DMS53 treated with DMSO at 0.1 percent for 48 hours (cell line): Measurements from ENCODE around the gene MAP1A.
A peak's percentile ranks its signal among the peaks of the same experiment; 100 is the strongest.

ENCODE experiments used
- DNase-seq: peaks from one replicate; lab custom pipeline; 2025; ENCODE audit not compliant: unreplicated experiment; lab: John Stamatoyannopoulos, UW

MAP1A gene

DNA sequence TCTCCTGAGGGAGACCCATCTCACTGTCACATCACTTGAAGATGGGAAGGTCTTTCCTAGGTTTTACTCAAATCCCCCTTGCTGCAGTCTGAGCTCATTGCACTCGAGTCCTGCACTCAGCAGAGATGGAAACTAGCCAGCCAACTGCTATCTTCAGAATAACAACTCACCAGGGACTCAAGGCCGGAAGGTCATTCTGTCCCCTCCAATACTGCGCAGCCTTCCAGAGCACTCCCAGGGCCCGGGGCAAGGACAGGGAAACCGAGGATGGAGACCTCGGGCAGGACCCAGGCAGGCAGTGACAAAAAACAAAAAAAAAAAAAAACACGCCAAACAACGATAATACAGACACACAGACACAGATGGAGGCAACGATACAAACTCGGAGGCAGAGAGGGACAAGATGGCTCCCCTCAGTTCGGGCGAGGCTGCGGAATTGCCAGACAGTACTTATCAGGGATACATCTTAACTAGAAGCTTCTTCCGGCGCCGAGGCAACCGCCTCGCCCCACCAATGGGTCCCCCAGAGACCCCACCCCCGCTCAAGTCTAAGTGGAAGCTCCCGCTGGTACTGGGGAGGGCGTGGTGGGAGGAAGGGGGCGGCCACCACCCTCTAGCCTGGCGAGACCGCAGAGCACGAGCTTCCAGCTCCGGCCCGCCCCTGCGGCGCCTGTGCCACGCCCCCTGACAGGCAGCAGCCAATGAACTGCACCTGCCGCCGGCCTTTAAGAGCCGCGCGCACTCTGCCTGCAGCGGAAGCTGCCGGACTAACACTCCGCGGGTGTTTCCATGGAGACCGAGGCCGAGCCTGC lies 7.0 kb upstream of the MAP1A start:
- DNase-seq = peak; percentile 95

DNA sequence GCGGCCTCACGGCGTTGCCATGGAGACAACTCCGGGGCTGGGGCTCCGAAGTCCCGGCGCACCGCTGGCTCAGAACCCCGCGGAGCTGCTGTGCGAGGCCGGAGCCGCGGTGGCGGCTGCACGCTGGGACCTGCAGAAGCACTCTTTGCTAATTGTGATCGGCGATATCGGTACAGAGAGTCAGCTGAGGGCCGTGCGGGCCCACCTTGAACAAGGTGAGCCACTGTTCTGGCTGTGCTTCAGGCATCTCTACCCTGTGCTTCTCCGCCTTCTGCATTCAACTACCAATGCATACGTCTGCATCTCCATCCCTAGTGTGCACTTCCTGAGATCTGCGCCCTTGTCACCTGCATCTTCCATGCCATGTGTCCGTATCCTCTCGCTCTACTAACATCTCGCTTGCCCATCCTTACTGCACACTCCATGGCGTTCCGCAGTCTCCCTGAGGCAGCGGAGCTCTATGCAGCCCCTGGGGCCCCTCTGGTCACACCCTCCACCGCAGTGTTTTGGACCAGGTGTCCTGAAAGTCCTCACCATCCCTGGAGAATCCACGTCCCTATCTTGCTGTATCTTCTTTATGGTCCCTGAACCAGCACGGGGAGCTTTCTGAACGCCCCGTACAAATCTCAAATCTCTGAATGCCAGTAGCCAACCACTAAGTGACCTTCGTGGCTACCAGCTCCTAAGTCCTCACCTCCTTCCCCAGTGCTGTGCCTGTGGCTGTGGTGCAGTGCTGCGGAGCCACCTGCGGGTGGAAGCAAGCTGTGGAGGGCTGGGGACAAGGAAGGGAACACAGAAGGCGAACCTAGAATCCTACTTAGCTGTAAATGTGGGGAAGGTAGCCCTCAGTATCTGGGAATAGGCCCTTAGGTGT lies 6.2 kb upstream of the MAP1A start:
- peak; percentile 59 for DNase-seq

GRCh38 chr15:43513550-43513949 lies 3.9 kb upstream of the MAP1A start:
- no peak for DNase-seq

DNA sequence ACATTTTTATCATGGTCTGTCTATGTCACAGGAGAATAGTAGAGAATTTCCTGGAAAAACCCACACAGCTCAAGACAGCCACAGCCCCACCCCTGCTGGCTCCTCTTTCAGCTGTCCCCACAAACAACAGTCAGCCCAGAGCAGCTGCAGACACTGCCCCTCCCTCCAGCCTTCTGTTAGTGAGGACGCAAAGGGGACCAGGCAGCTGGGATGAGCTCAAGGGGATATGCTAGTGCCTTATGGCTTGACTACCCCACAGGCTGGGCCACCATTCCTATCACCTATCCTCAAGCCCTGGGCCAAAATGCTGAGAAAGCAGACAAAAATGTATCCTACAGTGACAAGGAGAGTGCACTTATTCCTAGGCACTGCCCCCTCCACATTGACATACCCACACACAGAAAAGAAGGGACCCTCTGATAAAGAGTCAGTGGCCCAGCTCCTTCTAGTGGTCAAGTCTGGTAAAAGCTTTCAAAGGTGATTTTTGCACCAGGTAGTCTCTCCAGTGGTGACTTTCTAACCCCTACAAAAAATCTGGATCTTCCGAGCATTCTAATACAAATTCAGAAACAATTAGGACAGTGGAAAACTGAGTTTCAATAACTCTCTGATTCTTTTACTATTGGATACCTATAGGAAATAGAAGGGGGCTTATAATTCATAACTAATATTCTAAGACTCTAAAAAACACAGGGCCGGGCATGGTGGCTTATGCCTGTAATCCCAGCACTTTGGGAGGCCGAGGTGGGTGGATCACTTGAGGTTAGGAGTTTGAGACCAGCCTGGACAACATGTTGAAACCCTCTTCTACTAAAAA lies 3.0 kb upstream of the MAP1A start:
- no peak for DNase-seq

DNA sequence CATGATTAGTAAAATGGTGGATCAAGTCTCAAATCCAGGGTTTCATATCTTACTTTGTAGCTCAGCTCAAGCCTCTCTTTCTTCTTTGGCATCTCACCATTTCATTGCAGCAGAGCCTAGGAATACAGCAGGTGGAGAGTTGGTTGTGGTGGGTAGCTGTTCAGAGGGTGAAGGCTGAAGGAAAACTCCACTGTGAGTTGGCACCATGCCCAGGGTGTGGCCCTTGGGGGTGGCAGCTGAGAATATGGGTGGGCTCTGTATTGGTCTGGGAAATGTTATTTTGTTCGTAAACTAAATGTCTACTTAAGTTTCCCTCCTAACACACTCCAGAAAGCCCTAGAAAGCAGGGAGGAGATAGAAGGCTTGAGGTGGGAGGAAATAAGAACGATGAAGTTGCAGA lies 1.7 kb upstream of the MAP1A start:
- DNase-seq = no peak

DNA sequence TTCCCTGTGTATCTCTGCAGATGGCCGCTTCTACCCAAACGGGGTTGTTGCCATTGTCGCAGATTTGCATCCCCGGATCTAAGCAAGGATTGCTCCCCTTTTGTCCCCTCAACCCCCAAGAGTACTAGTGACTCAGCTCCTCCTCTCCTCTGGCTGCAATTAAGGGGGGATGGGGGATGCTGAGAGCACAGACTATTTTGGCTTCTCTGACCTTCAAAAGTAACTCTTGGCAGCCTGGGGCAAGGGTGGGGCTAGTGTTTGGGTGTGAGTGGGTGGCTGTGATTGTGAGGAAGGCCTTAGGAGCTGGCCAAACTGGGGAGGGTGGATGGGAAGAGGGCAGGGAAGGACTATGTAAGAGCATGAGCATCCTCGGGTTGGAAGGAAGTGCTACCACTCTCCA lies 1.2 kb upstream of the MAP1A start:
- DNase-seq = no peak

DNA sequence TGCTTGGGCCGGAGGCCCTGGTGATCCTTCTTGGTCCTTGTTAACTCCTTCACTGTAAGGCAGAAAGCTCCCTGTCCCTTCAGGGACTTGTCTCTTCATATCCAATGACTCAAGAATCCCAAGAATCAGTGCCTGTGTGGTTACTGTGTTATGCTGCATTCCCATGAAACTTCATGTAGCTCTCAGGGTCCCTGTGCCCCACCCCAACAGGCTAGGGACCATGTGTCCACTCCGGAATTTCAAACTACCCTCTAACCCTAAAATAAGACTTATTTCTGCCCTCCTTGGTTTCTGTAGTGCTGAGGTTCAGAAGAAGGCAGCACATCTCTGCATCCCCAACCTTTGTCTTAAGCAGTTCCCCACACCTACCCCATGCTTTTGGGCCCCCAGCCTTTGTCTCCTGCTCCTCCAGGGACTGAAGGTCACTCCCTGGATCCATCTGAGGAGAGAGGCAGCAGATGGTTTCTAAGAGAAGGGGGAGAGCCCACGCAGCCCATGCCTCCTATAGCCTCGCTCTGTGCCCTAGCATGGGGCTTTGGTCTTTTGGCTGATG lies 531 bp upstream of the MAP1A start:
- DNase-seq = no peak

- DNase-seq = no peak
Observed at GRCh38 chr15:43518197-43518761, 871 bp downstream of the MAP1A start.

DNA sequence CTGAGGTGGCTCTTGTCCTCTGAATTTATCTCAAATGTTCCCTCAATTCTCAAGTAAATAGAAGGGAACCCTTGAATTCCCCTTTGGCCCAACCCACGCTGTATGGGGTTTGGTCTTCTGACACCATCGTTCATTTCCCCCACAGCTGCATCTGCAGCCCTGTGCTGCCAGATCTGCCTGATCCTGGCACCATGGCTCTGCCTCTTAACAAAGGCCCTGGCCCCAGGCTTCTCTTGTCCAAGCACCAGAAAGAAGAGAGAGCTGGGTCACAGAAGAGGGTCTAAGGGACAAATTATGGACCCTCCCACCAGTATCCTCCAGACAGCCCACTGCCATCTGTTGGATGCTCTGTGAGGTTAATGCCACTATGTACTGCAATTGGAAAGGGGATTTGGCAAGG lies 1.8 kb downstream of the MAP1A start:
- DNase-seq = no peak

GRCh38 chr15:43520138-43520537 lies 2.7 kb downstream of the MAP1A start:
- DNase-seq = no peak

- no peak for DNase-seq
Observed at GRCh38 chr15:43521419-43521818, 4.0 kb downstream of the MAP1A start.

- no peak for DNase-seq
Observed at GRCh38 chr15:43522247-43522646, 4.8 kb downstream of the MAP1A start.

- no peak for DNase-seq
Observed at GRCh38 chr15:43523646-43524045, 6.2 kb downstream of the MAP1A start.

- DNase-seq = no peak
Observed at GRCh38 chr15:43524254-43524845, 6.9 kb downstream of the MAP1A start.

DNA sequence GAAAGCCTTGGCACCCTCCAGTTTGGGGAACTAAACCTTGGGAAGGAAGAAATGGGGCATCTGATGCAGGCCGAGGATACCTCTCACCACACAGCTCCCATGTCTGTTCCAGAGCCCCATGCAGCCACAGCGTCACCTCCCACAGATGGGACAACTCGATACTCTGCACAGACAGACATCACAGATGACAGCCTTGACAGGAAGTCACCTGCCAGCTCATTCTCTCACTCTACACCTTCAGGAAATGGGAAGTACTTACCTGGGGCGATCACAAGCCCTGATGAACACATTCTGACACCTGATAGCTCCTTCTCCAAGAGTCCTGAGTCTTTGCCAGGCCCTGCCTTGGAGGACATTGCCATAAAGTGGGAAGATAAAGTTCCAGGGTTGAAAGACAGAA lies 7.7 kb downstream of the MAP1A start:
- peak; percentile 18 for DNase-seq

GRCh38 chr15:43526261-43526930 lies 9.0 kb downstream of the MAP1A start:
- no peak for DNase-seq

DNA sequence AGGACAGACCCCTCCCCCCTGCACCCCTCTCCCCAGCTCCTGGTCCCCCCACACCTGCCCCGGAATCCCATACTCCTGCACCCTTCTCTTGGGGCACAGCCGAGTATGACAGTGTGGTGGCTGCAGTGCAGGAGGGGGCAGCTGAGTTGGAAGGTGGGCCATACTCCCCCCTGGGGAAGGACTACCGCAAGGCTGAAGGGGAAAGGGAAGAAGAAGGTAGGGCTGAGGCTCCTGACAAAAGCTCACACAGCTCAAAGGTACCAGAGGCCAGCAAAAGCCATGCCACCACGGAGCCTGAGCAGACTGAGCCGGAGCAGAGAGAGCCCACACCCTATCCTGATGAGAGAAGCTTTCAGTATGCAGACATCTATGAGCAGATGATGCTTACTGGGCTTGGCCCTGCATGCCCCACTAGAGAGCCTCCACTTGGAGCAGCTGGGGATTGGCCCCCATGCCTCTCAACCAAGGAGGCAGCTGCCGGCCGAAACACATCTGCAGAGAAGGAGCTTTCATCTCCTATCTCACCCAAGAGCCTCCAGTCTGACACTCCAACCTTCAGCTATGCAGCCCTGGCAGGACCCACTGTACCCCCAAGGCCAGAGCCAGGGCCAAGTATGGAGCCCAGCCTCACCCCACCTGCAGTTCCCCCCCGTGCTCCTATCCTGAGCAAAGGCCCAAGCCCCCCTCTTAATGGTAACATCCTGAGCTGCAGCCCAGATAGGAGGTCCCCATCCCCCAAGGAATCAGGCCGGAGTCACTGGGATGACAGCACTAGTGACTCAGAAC lies 9.8 kb downstream of the MAP1A start:
- no peak for DNase-seq

GRCh38 chr15:43527802-43528541 lies 10.6 kb downstream of the MAP1A start:
- no peak for DNase-seq
